Raji (cell line): ENCODE data around the gene LMOD2.

Experiments
- POLR2A ChIP-seq: IDR thresholded peaks from 2 replicates; pipeline ENCODE4 v1.6.1; 2011; ENCODE audit warnings: low read depth, low read length, control low read depth; ENCODE audit not compliant: insufficient read depth

Gene LMOD2

DNA sequence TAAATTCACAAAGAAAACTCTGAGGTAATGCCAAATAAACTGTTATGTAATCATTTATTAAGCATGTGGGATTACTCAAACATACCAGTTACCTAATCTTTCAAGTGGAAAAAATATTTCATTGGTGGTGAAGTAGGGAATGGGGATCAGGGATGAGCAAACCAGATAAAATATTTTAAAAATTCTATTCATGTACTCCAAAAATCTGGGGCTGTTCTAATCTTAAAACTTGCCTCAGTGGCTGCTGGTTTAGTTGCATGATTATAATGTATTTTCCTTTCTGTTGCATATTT is 19.5 kb downstream of the LMOD2 start:
- TF ChIP-seq POLR2A = no peak

DNA sequence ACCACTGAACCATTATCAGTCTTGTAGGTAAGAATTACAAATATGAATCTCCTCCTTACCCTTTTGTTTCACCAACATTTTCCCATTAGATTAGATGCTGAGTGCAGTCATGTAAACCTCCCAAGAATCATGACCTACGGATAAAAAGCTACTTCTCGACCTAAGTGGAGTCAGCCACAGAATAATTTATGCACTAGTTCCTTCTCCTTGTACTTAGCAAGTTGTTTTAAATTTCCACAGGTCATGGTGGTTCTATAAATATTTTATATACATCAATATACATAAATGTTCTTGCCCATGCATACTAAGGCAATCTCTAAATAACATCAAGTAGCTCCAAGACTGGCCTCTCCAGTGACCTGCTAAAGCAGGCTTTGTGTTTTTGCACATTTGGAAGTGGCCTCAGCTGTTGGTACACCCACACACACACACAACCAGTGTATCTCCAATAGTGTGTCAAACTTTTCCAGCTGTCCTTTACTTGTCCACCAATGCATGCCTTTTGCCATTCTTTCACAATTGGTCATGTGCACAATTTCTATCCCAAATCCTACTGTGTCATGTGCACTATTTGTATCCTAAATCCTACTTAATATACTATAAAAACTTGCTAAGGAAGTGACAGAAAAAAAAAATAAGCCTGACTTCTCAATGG is 21.5 kb downstream of the LMOD2 start:
- no peak for TF ChIP-seq POLR2A

DNA sequence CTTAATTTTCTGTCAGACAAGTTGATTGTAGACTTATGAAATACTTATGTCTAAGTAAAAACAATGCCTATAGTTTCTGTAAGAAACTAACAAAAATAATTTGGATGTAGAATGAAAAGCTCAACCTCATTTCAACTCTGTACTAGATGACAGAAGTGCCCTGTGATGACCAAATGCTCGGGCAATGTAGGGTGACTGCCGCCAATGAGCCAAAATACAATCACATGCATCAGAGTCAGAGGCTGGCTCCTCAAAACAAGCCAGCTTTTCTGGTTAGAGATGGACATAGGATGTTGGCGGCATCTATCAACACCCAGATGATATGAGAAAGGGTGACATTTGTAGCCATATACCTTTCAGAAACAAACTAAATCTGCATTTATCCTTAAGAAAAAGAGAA is 23.9 kb downstream of the LMOD2 start:
- TF ChIP-seq POLR2A = no peak

DNA sequence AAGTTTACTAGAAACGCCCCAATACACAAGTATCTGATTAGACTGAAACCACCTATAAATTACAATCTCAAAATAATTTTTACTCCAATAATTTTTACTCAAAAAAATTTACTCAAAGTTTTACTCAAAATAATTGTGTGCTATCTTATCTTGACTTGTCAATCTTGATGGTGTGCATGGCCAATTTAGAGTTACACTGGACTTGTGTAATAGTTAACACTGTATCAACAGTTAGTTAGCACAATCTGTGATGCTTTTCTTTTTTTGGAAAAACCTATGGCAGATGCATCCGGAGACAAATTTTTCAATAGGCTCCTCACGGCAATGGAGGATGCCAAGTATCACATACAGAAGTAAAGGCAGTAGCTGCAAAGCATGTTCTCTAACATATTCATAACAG is 24.9 kb downstream of the LMOD2 start:
- TF ChIP-seq POLR2A = no peak

DNA sequence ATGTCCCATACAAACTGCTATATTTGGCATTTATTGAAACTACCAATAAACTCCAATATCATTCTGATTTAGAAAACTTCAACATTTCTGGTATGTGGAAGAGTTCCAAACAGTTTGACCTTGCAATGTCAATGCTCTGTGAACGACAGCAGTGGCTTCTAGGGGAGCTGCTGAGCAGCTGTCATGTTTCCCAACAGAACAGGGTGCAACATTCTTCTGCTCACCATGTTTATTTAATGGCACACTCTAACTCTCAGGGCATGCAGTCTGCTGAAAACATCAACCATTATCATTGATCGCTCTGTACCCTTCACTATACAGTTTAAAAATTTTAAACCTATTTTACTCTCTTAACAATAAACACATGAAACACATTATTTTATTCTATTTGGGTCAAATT is 25.9 kb downstream of the LMOD2 start:
- TF ChIP-seq POLR2A = no peak

DNA sequence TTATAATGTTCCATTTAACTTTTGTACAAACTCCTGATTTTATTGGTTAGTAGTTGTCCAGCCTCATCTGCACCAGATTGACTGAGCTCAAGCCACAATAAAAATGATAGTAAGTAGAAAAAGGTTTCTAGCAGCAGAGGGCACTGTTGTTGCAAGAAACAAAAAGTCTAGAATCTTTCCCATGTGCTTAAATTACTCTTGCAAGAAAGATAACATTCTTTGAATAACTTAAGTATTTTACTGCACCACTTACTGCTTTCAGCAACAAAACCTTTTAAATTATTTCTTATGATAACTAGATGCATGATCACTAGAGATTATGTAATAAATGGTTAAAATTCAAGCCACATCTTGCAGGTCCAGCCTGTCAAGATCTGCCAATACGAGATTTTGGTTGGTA is 27.0 kb downstream of the LMOD2 start:
- no peak for TF ChIP-seq POLR2A

DNA sequence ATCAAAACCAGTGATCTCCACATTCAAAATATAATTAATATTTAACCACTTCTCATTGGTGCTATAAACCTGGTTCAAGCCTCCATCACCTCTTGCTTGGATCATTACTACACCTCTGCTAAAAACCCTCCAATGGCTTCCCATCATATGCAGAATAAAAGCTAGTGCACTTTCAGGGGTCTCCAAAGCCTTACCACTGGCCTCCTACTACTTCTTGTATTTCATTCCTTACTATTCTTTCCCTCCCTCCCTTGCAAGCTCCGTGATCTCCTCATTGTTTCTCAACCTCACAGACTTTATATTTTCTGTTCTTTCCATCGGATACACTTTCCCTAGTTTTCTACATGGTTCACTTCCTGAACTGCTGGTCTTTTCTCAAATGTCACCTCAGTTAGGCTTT is 31.5 kb downstream of the LMOD2 start:
- TF ChIP-seq POLR2A = no peak

DNA sequence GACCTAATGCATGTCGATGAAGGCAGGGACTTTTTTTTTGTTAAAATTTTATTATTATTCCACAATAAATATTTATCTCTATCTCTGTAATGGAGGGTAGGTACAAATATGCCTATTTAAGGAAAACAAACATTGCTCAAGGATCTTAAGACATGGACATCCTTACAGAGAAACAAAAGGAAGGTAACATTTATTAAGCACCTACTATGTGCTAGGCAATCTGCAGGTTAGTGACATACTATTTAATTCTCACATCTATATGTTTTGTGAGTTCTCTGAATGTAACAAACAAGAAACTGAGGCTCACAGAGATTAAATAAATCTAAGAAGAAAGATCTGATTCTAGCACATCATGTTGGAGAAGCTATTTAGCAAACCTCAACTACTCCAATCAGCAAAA is 32.1 kb downstream of the LMOD2 start:
- TF ChIP-seq POLR2A = no peak

DNA sequence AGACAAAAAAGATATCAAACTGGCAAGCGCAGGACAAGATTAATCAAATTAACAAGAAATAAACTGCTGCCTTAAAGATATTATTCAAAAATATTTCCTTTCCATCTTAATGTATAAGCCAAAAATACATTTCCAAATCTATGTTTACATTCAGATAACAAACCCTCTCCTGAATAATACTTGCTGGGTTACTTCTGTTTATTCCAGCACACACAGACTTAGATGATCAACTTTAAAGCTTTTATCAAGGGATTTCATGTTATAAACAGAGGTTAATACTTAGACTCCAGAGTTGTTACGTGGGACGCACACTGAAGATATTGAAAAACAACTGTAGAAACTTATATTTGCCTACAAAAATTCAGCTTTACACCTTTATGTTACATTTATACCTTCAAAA is 33.6 kb downstream of the LMOD2 start:
- TF ChIP-seq POLR2A = no peak

DNA sequence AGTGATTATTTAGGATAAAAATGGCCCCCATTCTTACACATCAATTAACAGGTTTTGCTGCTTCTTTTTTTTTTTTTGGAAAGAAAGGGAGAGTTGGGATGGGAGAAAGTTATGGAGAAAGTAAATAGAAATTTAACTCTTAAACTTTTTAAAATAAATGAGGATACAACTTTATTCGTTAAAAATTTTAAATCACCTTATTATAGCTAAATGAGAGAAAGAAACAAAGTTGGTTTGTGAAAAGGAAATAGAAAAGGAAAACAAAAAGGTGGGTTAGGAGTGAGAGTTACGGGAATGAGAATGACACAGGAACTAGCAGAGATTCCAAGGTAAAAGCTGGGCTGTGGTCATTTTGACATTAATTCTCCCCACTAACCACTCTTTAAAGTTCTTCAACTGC is 34.9 kb downstream of the LMOD2 start:
- no peak for TF ChIP-seq POLR2A

DNA sequence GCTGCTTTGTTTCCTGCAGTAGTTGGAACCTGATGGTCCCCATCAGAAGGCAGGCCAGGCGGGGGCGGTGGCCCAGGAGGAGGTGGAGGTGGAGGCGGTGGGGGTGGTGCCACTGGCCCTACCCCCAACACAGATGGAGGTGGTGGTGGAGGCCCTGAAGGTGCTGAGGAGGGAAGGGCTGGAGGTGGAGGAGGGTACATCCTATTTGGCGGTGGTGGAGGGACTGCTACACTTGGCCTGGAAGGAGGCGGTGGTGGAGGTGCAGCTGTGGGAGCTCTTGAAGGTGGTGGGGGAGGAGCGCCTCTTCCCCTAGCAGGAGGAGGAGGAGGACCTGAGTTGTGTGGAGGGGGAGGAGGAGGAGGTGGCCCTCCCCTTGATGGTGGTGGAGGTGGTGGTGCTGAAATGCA is 36.8 kb downstream of the LMOD2 start:
- TF ChIP-seq POLR2A = no peak

DNA sequence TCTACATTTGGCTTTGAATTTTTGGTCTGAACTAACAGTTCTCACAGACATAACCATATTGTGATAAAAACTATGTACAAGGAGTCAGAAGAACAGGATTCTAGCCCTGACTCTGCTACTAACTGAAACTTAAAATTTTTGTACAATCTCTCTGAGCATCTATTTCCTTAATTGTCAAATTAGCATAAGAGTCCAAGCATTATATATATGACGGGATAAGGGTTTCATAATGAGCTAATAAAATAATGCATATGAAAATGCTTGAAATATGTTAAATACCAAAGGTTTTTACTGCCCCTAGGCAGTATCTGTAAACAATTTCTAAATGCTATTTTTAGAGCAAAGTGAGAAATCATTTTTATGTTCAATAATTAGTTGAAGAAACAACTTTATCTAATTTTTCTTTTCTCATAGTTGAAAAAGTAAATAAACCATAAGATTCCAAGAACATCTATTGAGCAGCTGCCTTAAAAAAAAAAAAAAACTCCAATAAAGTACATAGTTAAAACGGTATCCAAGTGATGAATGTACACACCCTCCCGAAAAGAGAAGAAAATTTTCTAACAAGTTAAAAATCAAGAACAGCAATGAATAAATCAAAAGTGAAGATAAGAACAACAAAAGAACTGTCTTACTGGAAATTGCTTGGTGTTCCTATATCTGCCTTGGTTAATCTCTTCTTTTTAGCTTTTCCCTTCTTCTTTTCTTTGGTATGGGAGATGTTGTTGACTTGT is 40.4 kb downstream of the LMOD2 start:
- TF ChIP-seq POLR2A = no peak

DNA sequence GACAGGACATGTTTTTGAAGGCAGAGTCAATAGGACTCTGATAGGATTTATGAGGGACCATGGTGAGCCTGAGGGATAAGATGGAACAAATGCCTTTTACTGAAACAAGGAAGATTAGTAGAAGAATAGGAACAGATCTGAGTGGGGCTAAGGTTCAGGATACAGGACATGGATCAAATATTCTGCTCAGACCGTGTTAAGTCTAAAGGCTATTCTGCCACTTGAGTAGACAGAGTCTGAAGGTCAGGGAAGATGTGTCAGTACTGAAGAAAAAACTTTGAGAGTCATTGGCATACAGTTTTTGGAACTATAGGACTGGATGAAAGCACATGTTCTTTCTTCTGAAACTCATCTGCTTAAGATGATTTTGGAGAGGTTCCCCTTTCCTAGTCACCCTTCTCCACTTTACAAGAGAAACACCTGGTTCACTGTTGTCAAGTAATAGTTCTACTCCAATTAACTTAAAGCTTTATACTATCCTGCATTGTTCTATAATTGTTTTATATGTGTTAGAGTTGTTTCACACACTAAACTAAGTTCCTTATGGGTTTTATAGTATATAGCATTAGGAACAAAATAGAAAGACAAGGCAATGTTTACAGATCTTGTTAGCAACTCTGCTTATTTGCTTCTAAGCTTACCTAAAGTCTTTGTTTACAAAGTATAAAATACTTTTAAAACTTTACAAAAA is 49.7 kb downstream of the LMOD2 start:
- TF ChIP-seq POLR2A = no peak

DNA sequence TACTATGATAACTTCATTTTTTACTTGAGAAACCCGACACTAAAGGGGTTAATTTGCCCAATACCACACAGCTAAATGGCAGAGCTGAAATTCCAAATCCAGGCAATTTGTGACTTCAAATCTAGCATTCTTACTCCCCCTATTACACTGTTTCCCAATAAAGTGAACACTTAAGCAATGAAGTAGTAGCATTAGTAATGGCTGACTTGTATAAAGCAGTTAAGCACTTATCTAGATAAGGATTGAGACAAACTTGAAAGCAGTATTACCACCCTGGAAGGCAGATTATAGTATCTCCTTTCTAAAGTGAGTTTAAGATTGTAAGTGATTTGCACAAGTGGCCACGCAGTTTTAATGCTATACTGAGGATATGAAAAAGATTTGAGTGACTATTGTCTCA is 53.9 kb downstream of the LMOD2 start:
- TF ChIP-seq POLR2A = no peak

DNA sequence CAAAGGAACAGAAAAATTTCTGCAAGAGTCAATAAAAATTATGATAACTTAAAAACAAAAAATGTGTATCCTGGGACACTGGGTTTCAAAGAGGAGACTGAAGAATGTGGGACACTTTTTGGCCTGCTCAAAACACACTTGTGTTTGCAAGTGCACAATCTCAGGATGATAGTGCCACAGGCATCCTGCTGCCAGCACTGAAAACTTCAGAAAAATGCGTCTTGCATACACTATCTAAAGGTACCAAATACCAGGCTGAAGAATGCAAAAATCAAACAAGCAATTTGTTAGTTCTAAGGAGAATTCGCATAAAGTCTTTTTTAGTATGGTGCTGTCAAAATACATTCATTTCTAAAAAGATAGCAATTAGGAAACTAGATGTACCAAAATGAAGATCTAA is 55.0 kb downstream of the LMOD2 start:
- TF ChIP-seq POLR2A = no peak

DNA sequence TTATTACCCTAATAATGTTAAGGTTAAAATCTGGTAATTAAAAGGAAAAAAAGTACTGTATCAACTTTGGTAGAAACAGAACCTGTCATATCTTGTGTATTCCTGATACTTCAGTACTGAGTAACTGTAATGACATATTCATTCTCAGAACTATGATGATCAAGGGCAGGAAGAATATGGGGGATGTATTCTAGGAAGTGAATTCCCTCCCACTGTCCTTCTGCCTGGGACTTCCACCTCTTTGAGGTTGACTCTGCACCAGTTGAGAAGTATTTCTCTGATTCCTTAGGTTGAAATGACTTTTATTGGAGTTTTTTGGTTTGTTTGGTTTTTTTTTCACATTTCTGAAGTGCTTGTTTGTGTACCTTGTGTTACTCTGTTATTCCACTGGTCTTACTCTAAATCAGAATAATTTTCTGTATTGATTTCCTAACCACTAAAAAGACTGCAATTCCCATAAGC is 56.2 kb downstream of the LMOD2 start:
- TF ChIP-seq POLR2A = no peak
